SK-N-SH (cell line): ENCODE data around the gene SCRN2.

Experiments
- CTCF ChIP-seq: fragments of 200-600 bp; sonication (generic); IDR thresholded peaks from 2 replicates; pipeline ENCODE4 v1.6.1; 2017; ENCODE audit warnings: antibody characterized with exemption, mild to moderate bottlenecking, moderate library complexity
- TF ChIP-seq, protein P1 (sequence below): IDR thresholded peaks from 2 replicates; pipeline ENCODE4 v1.4.0; 2012; ENCODE audit warnings: low read depth, borderline replicate concordance

GRCh38 chr17:47801176-47801765 is 39.8 kb downstream of the SCRN2 start:
- TF ChIP-seq, protein P1, sequence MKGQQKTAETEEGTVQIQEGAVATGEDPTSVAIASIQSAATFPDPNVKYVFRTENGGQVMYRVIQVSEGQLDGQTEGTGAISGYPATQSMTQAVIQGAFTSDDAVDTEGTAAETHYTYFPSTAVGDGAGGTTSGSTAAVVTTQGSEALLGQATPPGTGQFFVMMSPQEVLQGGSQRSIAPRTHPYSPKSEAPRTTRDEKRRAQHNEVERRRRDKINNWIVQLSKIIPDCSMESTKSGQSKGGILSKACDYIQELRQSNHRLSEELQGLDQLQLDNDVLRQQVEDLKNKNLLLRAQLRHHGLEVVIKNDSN, result no peak
- no peak for TF ChIP-seq CTCF
